ENCODE results near the gene STYK1. TPM values are rescaled to one million over a fixed set of nuclear protein-coding genes. Genes with fewer than 3 reads are reported as not detected.

Gene STYK1
- total and polyA plus RNA-seq, 4 donors = 0.03 to 1.3 (median 0.08) TPM; not detected in 1

GRCh38 chr12:10661338-10661737, 12.5 kb downstream of the STYK1 start:
- peaks cover 0 to 2% (median 0%) of the 10 kb centered on the region in 4 donors for H3K9me3 ChIP-seq (ENCODE audit: control insufficient read depth in 4 of 4, low read length in 3 of 4)
- no peak for DNase-seq (ENCODE audit: low spot score)
- H3K36me3 ChIP-seq (ENCODE audit: control insufficient read depth in 4 of 4, insufficient read depth in 3 of 4, low read depth in 1 of 4, low read length in 3 of 4) = no peaks in the 10 kb centered on the region
- peaks cover 0 to 2% (median 0%) of the 10 kb centered on the region in 4 donors for H3K27me3 ChIP-seq (ENCODE audit: control insufficient read depth in 4 of 4, insufficient read depth in 4 of 4, low read length in 3 of 4)
- WGBS = 43% methylated on average over 3 of the region's 3 CpGs
- H3K4me1 ChIP-seq (ENCODE audit: control insufficient read depth in 4 of 4, insufficient read depth in 4 of 4, low read length in 3 of 4) = no peaks in the 10 kb centered on the region
- TF ChIP-seq NR2F2 (IDR thresholded peaks at IDR 0.05) (no peak), FOXA1 (IDR thresholded peaks at IDR 0.05) (no peak), HNF4A (conservative IDR thresholded peaks at IDR 0.05) (peak in 1 of 2 donors; percentile 5), TAF1 (conservative IDR thresholded peaks at IDR 0.05) (no peak), ZBTB33 (IDR thresholded peaks at IDR 0.05) (no peak), CTCF (IDR thresholded peaks at IDR 0.05; ENCODE audit: low read depth, low read length, missing input control) (no peak)
- H3K9ac ChIP-seq (ENCODE audit: low read depth in 1 of 2, low read length in 2 of 2) = no peak overlapping the region
- H3K27ac ChIP-seq (ENCODE audit: low read depth in 1 of 2, low read length in 2 of 2) = no peak overlapping the region
- no peak overlapping the region for H3K4me3 ChIP-seq (ENCODE audit: low read depth in 1 of 3, low read length in 3 of 3)

GRCh38 chr12:10654003-10654402, 19.8 kb downstream of the STYK1 start:
- Histone ChIP-seq H3K4me1 (ENCODE audit: control insufficient read depth in 4 of 4, insufficient read depth in 4 of 4, low read length in 3 of 4) (no peaks in the 10 kb centered on the region), H3K4me3 (ENCODE audit: low read depth in 1 of 3, low read length in 3 of 3) (no peak overlapping the region), H3K9ac (ENCODE audit: low read depth in 1 of 2, low read length in 2 of 2) (no peak overlapping the region), H3K9me3 (ENCODE audit: control insufficient read depth in 4 of 4, low read length in 3 of 4) (peaks cover 0 to 2% (median 0%) of the 10 kb centered on the region in 4 donors), H3K36me3 (ENCODE audit: control insufficient read depth in 4 of 4, insufficient read depth in 3 of 4, low read depth in 1 of 4, low read length in 3 of 4) (no peaks in the 10 kb centered on the region), H3K27me3 (ENCODE audit: control insufficient read depth in 4 of 4, insufficient read depth in 4 of 4, low read length in 3 of 4) (peaks cover 0 to 4% (median 0%) of the 10 kb centered on the region in 4 donors), H3K27ac (ENCODE audit: low read depth in 1 of 2, low read length in 2 of 2) (no peak overlapping the region)
- TF ChIP-seq MAX (IDR thresholded peaks at IDR 0.05) (no peak), FOXA1 (IDR thresholded peaks at IDR 0.05) (no peak), GABPA (IDR thresholded peaks at IDR 0.05 in 1 of 2, conservative IDR thresholded peaks at IDR 0.05 in 1 of 2) (no peak), ATF3 (IDR thresholded peaks at IDR 0.05) (no peak), HNF4G (IDR thresholded peaks at IDR 0.05) (no peak), CTCF (IDR thresholded peaks at IDR 0.05; ENCODE audit: low read depth, low read length, missing input control) (no peak)
- DNase-seq (ENCODE audit: low spot score) = no peak

GRCh38 chr12:10652192-10652591, 21.7 kb downstream of the STYK1 start:
- WGBS = 63% methylated on average over 3 of the region's 3 CpGs

More at GRCh38 chr12:10652192-10652591, 21.7 kb downstream of the STYK1 start:
- no peak overlapping the region for H3K4me3 ChIP-seq (ENCODE audit: low read depth in 1 of 3, low read length in 3 of 3)
- peaks cover 0 to 4% (median 0%) of the 10 kb centered on the region in 4 donors for H3K27me3 ChIP-seq (ENCODE audit: control insufficient read depth in 4 of 4, insufficient read depth in 4 of 4, low read length in 3 of 4)
- H3K9me3 ChIP-seq (ENCODE audit: control insufficient read depth in 4 of 4, low read length in 3 of 4) = peaks cover 0 to 2% (median 0%) of the 10 kb centered on the region in 4 donors
- no peaks in the 10 kb centered on the region for H3K4me1 ChIP-seq (ENCODE audit: control insufficient read depth in 4 of 4, insufficient read depth in 4 of 4, low read length in 3 of 4)
- DNase-seq (ENCODE audit: low spot score) = no peak
- H3K27ac ChIP-seq (ENCODE audit: low read depth in 1 of 2, low read length in 2 of 2) = no peak overlapping the region
- TF ChIP-seq HNF4A (conservative IDR thresholded peaks at IDR 0.05) = no peak
- no peak for TF ChIP-seq REST (IDR thresholded peaks at IDR 0.05)
- no peak for TF ChIP-seq ATF3 (IDR thresholded peaks at IDR 0.05)
- no peak for TF ChIP-seq TAF1 (conservative IDR thresholded peaks at IDR 0.05)
- no peak overlapping the region for H3K9ac ChIP-seq (ENCODE audit: low read depth in 1 of 2, low read length in 2 of 2)
- no peaks in the 10 kb centered on the region for H3K36me3 ChIP-seq (ENCODE audit: control insufficient read depth in 4 of 4, insufficient read depth in 3 of 4, low read depth in 1 of 4, low read length in 3 of 4)

All from liver (tissue), 9 donors.